Measurements from ENCODE around the gene NCAPD2.
"Not testable (repeated sequence)": the region's sequence is repeated elsewhere in the genome, so short reads cannot be mapped to it uniquely, and the experiment has no call there.

The NCAPD2 gene

GRCh38 chr12:6463216-6463615 is 30.7 kb upstream of the NCAPD2 start:
- peak; percentile 21 for DNase-seq (ENCODE audit: low spot score)

GRCh38 chr12:6463858-6464257 is 30.0 kb upstream of the NCAPD2 start:
- DNase-seq (ENCODE audit: low spot score) = no peak

- DNase-seq (ENCODE audit: low spot score) = no peak
Observed at GRCh38 chr12:6464531-6464930, 29.4 kb upstream of the NCAPD2 start.

GRCh38 chr12:6465467-6466183 is 28.3 kb upstream of the NCAPD2 start:
- peak; percentile 80 for DNase-seq (ENCODE audit: low spot score)

- DNase-seq (ENCODE audit: low spot score) = no peak
Observed at GRCh38 chr12:6466184-6466573, 27.7 kb upstream of the NCAPD2 start.

GRCh38 chr12:6466751-6467150 is 27.2 kb upstream of the NCAPD2 start:
- not testable (repeated sequence) for DNase-seq (ENCODE audit: low spot score)

- not testable (repeated sequence) for DNase-seq (ENCODE audit: low spot score)
Observed at GRCh38 chr12:6467571-6468282, 26.2 kb upstream of the NCAPD2 start.

GRCh38 chr12:6468283-6468575 is 25.7 kb upstream of the NCAPD2 start:
- DNase-seq (ENCODE audit: low spot score) = no peak

GRCh38 chr12:6469092-6469491 is 24.8 kb upstream of the NCAPD2 start:
- DNase-seq (ENCODE audit: low spot score) = peak; percentile 27

GRCh38 chr12:6469609-6470374 is 24.1 kb upstream of the NCAPD2 start:
- DNase-seq (ENCODE audit: low spot score) = peak; percentile 56

- peak; percentile 98 for DNase-seq (ENCODE audit: low spot score)
Observed at GRCh38 chr12:6470375-6471163, 23.3 kb upstream of the NCAPD2 start, which contains the start of gene VAMP1. VAMP1 (minus strand) TSS chr12:6470677; CDS start chr12:6470531, 146 bp downstream.

- DNase-seq (ENCODE audit: low spot score) = no peak
Observed at GRCh38 chr12:6471989-6472360, 21.9 kb upstream of the NCAPD2 start.

GRCh38 chr12:6472491-6472890 is 21.4 kb upstream of the NCAPD2 start:
- no peak for DNase-seq (ENCODE audit: low spot score)

- DNase-seq (ENCODE audit: low spot score) = not testable (repeated sequence)
Observed at GRCh38 chr12:6475233-6475975, 18.5 kb upstream of the NCAPD2 start.

- no peak for DNase-seq (ENCODE audit: low spot score)
Observed at GRCh38 chr12:6476489-6476888, 17.4 kb upstream of the NCAPD2 start.

- DNase-seq (ENCODE audit: low spot score) = not testable (repeated sequence)
Observed at GRCh38 chr12:6477601-6478377, 16.1 kb upstream of the NCAPD2 start.

- no peak for DNase-seq (ENCODE audit: low spot score)
Observed at GRCh38 chr12:6478416-6478815, 15.5 kb upstream of the NCAPD2 start.

GRCh38 chr12:6488240-6488639 is 5.7 kb upstream of the NCAPD2 start:
- no peak for DNase-seq (ENCODE audit: low spot score)

GRCh38 chr12:6489449-6489848 is 4.5 kb upstream of the NCAPD2 start:
- DNase-seq (ENCODE audit: low spot score) = no peak

GRCh38 chr12:6490673-6491072 is 3.2 kb upstream of the NCAPD2 start:
- DNase-seq (ENCODE audit: low spot score) = not testable (repeated sequence)

Measured in NAMALWA (cell line).